Measurements from ENCODE around the gene CFAP57. TPM values are rescaled to one million over a fixed set of nuclear protein-coding genes. Genes with fewer than 3 reads are reported as not detected.

Gene CFAP57
- total RNA-seq, 4 donors from 2014 or later = 2.1 to 5.6 (median 4.1) TPM

DNA sequence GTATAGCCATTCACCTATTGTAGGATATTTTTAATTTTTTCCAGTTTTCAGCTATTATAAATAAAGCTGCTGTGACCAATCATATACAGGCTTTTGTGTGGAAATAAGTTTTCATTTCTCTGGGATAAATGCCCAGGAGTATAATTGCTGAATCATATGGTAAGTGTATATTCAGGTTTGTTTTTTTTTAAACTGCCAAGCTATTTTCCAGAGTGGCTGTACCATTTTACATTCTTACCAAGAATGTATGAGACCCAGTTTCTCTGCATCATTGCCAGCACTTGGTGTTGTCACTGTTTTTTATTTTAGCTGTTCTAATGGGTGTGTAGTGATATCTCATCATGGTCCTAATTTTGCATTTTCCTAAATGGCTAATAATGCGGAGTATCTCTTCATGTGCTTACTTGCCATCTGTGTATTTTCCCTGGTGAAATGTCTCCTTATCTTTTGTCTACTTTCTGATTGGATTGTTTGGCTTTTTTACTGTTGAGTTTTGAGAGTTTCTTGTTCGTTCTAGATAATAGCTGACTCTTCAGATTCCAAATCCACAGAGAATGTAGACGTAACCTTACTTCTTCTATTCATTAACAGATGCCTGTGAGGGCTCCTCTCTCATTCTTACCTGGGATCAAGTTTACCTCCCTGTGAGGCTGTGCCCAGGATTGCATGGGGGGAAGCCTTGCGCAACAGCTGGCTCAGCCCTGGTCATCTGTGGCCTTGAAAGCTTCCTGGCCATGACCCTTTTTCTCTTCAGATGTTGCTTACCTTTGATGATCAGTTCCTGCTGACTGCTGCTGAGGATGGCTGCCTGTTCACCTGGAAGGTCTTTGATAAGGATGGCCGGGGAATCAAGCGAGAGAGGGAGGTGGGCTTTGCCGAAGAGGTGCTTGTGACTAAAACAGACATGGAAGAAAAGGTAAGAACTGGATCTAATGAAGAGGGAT lies 42.6 kb downstream of the CFAP57 start:
- intact Hi-C loops (cut with DNase I) = no loop called here
- no peak for DNase-seq
- no peaks in the 10 kb centered on the region for H3K36me3 ChIP-seq
- H3K9me3 ChIP-seq = no peaks in the 10 kb centered on the region
- TF ChIP-seq POLR2A (IDR thresholded peaks at IDR 0.05) = no peak
- TF ChIP-seq, protein P1, sequence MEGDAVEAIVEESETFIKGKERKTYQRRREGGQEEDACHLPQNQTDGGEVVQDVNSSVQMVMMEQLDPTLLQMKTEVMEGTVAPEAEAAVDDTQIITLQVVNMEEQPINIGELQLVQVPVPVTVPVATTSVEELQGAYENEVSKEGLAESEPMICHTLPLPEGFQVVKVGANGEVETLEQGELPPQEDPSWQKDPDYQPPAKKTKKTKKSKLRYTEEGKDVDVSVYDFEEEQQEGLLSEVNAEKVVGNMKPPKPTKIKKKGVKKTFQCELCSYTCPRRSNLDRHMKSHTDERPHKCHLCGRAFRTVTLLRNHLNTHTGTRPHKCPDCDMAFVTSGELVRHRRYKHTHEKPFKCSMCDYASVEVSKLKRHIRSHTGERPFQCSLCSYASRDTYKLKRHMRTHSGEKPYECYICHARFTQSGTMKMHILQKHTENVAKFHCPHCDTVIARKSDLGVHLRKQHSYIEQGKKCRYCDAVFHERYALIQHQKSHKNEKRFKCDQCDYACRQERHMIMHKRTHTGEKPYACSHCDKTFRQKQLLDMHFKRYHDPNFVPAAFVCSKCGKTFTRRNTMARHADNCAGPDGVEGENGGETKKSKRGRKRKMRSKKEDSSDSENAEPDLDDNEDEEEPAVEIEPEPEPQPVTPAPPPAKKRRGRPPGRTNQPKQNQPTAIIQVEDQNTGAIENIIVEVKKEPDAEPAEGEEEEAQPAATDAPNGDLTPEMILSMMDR (IDR thresholded peaks at IDR 0.05) = no peak
- no peaks in the 10 kb centered on the region for H3K4me1 ChIP-seq
- H3K27ac ChIP-seq = no peak overlapping the region
- no peak overlapping the region for H3K4me3 ChIP-seq (replicated peaks in 1 of 3)
- H3K27me3 ChIP-seq = no peaks in the 10 kb centered on the region
- 77 to 79% methylated on average over 7 of the region's 7 CpGs for WGBS, 2 donors

DNA sequence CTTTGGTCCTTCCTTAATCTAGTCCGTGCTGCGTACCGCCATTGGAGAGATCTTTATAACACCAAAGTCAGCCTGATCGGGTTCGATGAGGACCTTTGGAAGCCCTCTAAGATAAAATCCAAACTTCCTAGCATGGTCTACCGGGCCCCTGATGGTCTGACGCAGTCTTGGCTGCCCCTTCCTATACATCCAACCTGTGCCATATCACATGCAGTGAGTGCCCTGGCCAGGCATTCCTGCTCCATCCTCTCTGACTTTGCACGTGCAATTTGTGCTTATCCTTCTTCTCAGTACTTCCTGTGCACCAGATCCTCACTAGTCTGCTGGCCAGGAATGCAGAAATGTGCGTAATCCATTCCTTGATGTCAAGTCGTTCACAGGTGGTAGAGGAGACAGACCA lies 45.6 kb downstream of the CFAP57 start:
- Histone ChIP-seq H3K4me3 (replicated peaks in 1 of 3) (no peak overlapping the region), H3K27ac (no peak overlapping the region), H3K9me3 (no peaks in the 10 kb centered on the region), H3K4me1 (no peaks in the 10 kb centered on the region), H3K27me3 (no peaks in the 10 kb centered on the region), H3K36me3 (no peaks in the 10 kb centered on the region)
- no peak for TF ChIP-seq POLR2A (IDR thresholded peaks at IDR 0.05)
- TF ChIP-seq, protein P1 (IDR thresholded peaks at IDR 0.05) = no peak
- intact Hi-C loops (cut with DNase I) = no loop called here
- 86 to 88% methylated on average over 10 of the region's 10 CpGs for WGBS, 2 donors
- no peak for DNase-seq

DNA sequence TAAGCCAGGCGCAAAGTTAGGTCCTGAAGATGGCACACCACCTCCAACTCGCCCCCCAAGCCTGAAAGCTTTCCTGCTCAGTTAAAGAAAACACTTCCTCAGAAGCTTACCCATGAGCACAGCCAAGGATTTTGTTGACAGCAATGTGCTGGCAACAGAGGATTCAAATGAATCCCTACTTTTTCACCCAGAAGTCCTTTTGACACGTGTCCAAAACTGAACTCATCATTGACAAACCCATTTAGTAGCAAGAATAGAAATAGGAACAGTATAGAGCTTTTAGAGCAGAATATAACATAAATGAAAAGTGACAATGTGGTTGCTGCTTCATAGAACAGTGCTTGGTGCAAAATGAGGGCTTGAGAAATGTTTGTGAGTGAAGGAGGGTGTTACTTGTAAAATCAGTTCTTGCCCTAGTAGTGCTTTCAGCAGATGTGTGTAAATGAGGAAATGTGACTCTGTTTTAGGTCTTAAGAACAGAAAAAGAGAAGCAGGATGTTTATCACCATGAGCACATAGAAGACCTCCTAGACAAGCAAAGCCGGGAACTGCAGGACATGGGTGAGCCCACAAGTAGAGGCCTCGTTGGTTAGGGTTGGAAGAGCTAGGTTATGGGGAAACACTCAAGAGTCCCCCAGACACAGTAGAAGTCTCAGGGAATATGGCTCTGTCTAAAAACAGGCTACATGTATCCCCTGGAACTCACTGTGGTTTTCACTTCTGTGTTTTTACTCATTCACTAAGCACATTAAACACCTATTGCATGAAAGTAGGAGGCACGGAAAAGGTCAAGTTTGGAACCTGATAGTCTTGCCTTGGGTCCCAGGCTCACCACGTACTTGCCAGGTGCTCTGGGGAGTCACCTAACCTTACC lies 49.0 kb downstream of the CFAP57 start:
- WGBS, 2 donors = 77 to 79% methylated on average over 7 of the region's 7 CpGs

DNA sequence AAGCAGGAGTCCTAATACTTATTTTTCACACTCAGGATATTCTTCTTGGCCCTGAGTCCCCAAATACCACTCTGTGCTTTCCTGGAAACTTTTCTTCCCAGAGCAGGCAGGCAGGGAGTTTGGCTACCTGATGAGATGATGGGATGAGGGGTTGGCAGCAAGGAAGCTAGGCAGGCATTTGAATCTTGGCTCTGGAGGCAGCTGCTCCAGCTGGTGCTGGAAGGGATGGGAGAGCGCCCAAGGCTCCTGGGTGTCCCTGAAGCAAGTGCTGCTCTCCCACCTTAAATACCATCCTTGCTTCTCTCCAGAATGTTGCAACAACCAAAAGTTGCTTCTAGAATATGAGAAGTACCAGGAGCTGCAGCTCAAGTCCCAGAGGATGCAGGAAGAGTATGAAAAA lies 49.7 kb downstream of the CFAP57 start:
- no peak overlapping the region for H3K27ac ChIP-seq
- no peaks in the 10 kb centered on the region for H3K27me3 ChIP-seq
- WGBS, 2 donors = 100% methylated on average over 1 of the region's 1 CpG
- H3K4me3 ChIP-seq (replicated peaks in 1 of 3) = no peak overlapping the region
- H3K9me3 ChIP-seq = no peaks in the 10 kb centered on the region
- no peaks in the 10 kb centered on the region for H3K4me1 ChIP-seq
- DNase-seq = no peak
- no peaks in the 10 kb centered on the region for H3K36me3 ChIP-seq
- no peak for TF ChIP-seq POLR2A (IDR thresholded peaks at IDR 0.05)
- TF ChIP-seq, protein P1 (IDR thresholded peaks at IDR 0.05) = no peak
- intact Hi-C loops (cut with DNase I) = no loop called here

More for the DNA sequence above, 49.0 kb downstream of the CFAP57 start:
- no peaks in the 10 kb centered on the region for H3K9me3 ChIP-seq
- H3K4me1 ChIP-seq = no peaks in the 10 kb centered on the region
- no peak overlapping the region for H3K27ac ChIP-seq
- DNase-seq = no peak
- intact Hi-C loops (cut with DNase I) = no loop called here
- no peaks in the 10 kb centered on the region for H3K36me3 ChIP-seq
- H3K4me3 ChIP-seq (replicated peaks in 1 of 3) = no peak overlapping the region
- TF ChIP-seq, protein P1 (IDR thresholded peaks at IDR 0.05) = no peak
- TF ChIP-seq POLR2A (IDR thresholded peaks at IDR 0.05) = no peak
- H3K27me3 ChIP-seq = no peaks in the 10 kb centered on the region
